Sigmoid colon (tissue), 4 donors: ENCODE measurements around the gene PHF21A.

ENCODE experiments used
- CTCF ChIP-seq, 4 experiments: fragments of 450-650 bp in 3 of 4; fragments of 200-600 bp in 1 of 4; IDR thresholded peaks; one replicate each; pipeline ENCODE4 v1.5.1; 2016 to 2019; ENCODE audit warnings: antibody characterized with exemption in 4 of 4, mild to moderate bottlenecking in 3 of 4, moderate library complexity in 2 of 4
- EP300 ChIP-seq, 4 donors: sonication (generic); formaldehyde crosslinking; IDR thresholded peaks; one replicate each; pipeline ENCODE4 v1.6.1; 2017; ENCODE audit warnings: antibody characterized with exemption in 4 of 4

- TF ChIP-seq CTCF (IDR thresholded peaks at IDR 0.05) (no peak), EP300 (IDR thresholded peaks at IDR 0.05) (no peak)
Measured at GRCh38 chr11:46065681-46066080, 55.6 kb downstream of the PHF21A start.
